Kidney (tissue), 14 donors: ENCODE data around the gene SEC14L2. TPM values are rescaled to one million over a fixed set of nuclear protein-coding genes. Genes with fewer than 3 reads are reported as not detected.

ENCODE experiments used
- DNase-seq, 5 donors: peaks; one replicate each; pipeline ENCODE4 v3.0.0-alpha.2; 2013 to 2020
- FAIRE-seq: peaks from 2 replicates; lab custom pipeline; 2012; peaks lifted over from hg19 to GRCh38; lab: Jason Lieb, UNC
- H3K27ac ChIP-seq, 2 donors: one replicate each; pipeline ENCODE4 v1.7.0; 2013; ENCODE audit warnings: low read depth in 2 of 2, low read length in 2 of 2, inconsistent platforms in 1 of 2
- H3K27me3 ChIP-seq: one replicate; pipeline ENCODE4 v1.7.1; 2013; ENCODE audit warnings: low read length, inconsistent platforms; ENCODE audit not compliant: control insufficient read depth, insufficient read depth
- H3K36me3 ChIP-seq, 3 donors: one replicate each; pipeline versions ENCODE4 v1.7.0 to v1.7.1; 2013; ENCODE audit warnings: low read length in 3 of 3, control low read depth in 1 of 3, inconsistent platforms in 1 of 3; ENCODE audit not compliant: insufficient read depth in 3 of 3, control insufficient read depth in 2 of 3
- H3K4me1 ChIP-seq, 3 donors: one replicate each; pipeline versions ENCODE4 v1.7.0 to v1.7.1; 2013; ENCODE audit warnings: low read length in 3 of 3, inconsistent platforms in 1 of 3, low read depth in 1 of 3; ENCODE audit not compliant: control insufficient read depth in 2 of 3, insufficient read depth in 2 of 3
- H3K4me3 ChIP-seq, 3 donors: one replicate each; pipeline versions ENCODE4 v1.7.0 to v1.8.1; 2013; ENCODE audit warnings: low read length in 3 of 3, control low read depth in 1 of 3, inconsistent platforms in 1 of 3
- H3K9ac ChIP-seq, 3 donors: one replicate each; pipeline versions ENCODE4 v1.7.0 to v1.7.1; 2013; ENCODE audit warnings: low read length in 3 of 3, control low read depth in 1 of 3, inconsistent platforms in 1 of 3
- H3K9me3 ChIP-seq, 3 donors: one replicate each; pipeline versions ENCODE4 v1.7.0 to v1.7.1; 2013; ENCODE audit warnings: low read length in 3 of 3, control low read depth in 1 of 3, inconsistent platforms in 1 of 3; ENCODE audit not compliant: control insufficient read depth in 2 of 3, insufficient read depth in 1 of 3
- CTCF ChIP-seq: IDR thresholded peaks from 3 replicates; pipeline ENCODE4 v1.5.1; 2012; ENCODE audit warnings: mild to moderate bottlenecking, moderate library complexity, borderline replicate concordance; ENCODE audit not compliant: insufficient read depth; ENCODE audit errors: extremely low read depth
- intact Hi-C: fragments of 100-400 bp; cut with DNase I; formaldehyde crosslinking; loops from one replicate; pipeline ENCODE4 v1.11.1; 2022
- polyA plus RNA-seq: library from polyadenylated mRNA; stranded (reverse); fragments of 350-450 nt; fragmentation: Illumina TruSeq; extraction: RNeasy Lipid Tissue Mini Kit (QIAGEN cat#74804); gene quantifications from one replicate; pipeline ENCODE4 v1.2.3, GENCODE V29; 2014; ENCODE audit warnings: low read depth, low replicate concordance; ENCODE audit not compliant: insufficient read depth
- total RNA-seq: library from RNA; stranded (reverse); fragmentation: NEBNext Ultra II Directional; extraction: Animal tissue kit (Norgen Biotek cat#: 25700); gene quantifications from one replicate; pipeline ENCODE4 v1.2.1, GENCODE V29; 2021
- donor health status: control.
- donor health status: control.
- donor health status: control.
- donor health status: control.
- donor health status: control.
- donor health status: DM: yes; HTN: yes; CAD: no.
- donor health status: Normal renal cell carcinoma (clear cell type).

The SEC14L2 gene
- total and polyA plus RNA-seq, 2 donors from 2014 or later = 13.5 to 17.3 TPM

- FAIRE-seq (no peak), DNase-seq (peak; percentile 89 to 95 (median 93))
- H3K36me3 ChIP-seq = peaks cover 0 to 9% (median 0%) of the 10 kb centered on the region in 3 donors
- no peaks in the 10 kb centered on the region for H3K9me3 ChIP-seq
- H3K4me3 ChIP-seq = peak within 1 kb of the TSS; percentile 62 to 69 (median 67)
- H3K9ac ChIP-seq = peak within 1 kb of the TSS; percentile 15 to 86 (median 49)
- intact Hi-C loops = loop anchor here (5.0 kb wide), 1 partner anchor 120 kb away; the partner anchor contains the start of gene OSM
- TF ChIP-seq CTCF = peak; percentile 83
- H3K27me3 ChIP-seq = no peaks in the 10 kb centered on the region
- peaks cover 0 to 12% (median 1%) of the 10 kb centered on the region in 3 donors for H3K4me1 ChIP-seq
- no peak within 1 kb of the TSS for H3K27ac ChIP-seq
Observed at GRCh38 chr22:30386960-30387827, 9.6 kb upstream of the SEC14L2 start, which contains the start of gene RNF215. RNF215 (minus strand) TSS chr22:30387411; CDS start chr22:30387313, 98 bp downstream.

GRCh38 chr22:30390974-30391691 lies 5.7 kb upstream of the SEC14L2 start:
- Histone ChIP-seq H3K36me3 (no peaks in the 10 kb centered on the region), H3K4me3 (no peak overlapping the region), H3K9me3 (no peaks in the 10 kb centered on the region), H3K4me1 (peaks cover 0 to 15% (median 7%) of the 10 kb centered on the region in 3 donors), H3K27me3 (no peaks in the 10 kb centered on the region), H3K9ac (no peak overlapping the region), H3K27ac (no peak overlapping the region)
- DNase-seq = peak; percentile 66 to 84 (median 78)
- intact Hi-C loops = no loop called here
- TF ChIP-seq CTCF = peak; percentile 93
- no peak for FAIRE-seq

- peak; percentile 56 to 82 (median 70) for DNase-seq
- TF ChIP-seq CTCF = no peak
- Histone ChIP-seq H3K36me3 (no peaks in the 10 kb centered on the region), H3K9me3 (no peaks in the 10 kb centered on the region), H3K27ac (peak overlapping the region; percentile 56 to 78), H3K4me3 (no peak overlapping the region), H3K4me1 (peaks cover 0 to 12% (median 11%) of the 10 kb centered on the region in 3 donors), H3K27me3 (no peaks in the 10 kb centered on the region), H3K9ac (peak overlapping the region in 1 of 3 donors; percentile 23)
- FAIRE-seq = no peak
- intact Hi-C loops = no loop called here
Observed at GRCh38 chr22:30392661-30393321, 4.0 kb upstream of the SEC14L2 start.
